Breast epithelium (tissue), 4 donors: ENCODE results near the gene CTNNA3. TPM values are rescaled to one million over a fixed set of nuclear protein-coding genes. Genes with fewer than 3 reads are reported as not detected.

Experiments used
- DNase-seq, 2 donors: peaks; one replicate each; pipeline ENCODE4 v3.0.0-alpha.2; 2019; ENCODE audit warnings: low spot score in 2 of 2
- H3K27ac ChIP-seq, 2 donors: fragments of 200-600 bp; sonication (generic) in 1 of 2; one replicate each; pipeline ENCODE4 v1.5.1; 2016 to 2019; ENCODE audit warnings: mild to moderate bottlenecking in 1 of 2
- H3K27me3 ChIP-seq, 2 donors: fragments of 200-600 bp; sonication (generic) in 1 of 2; one replicate each; pipeline versions ENCODE4 v1.5.1 to v1.6.0; 2017 to 2019; ENCODE audit warnings: control low read depth in 1 of 2, mild to moderate bottlenecking in 1 of 2
- H3K36me3 ChIP-seq: fragments of 200-600 bp; one replicate; pipeline ENCODE4 v1.5.1; 2019
- H3K4me1 ChIP-seq, 2 donors: fragments of 200-600 bp; sonication (generic); one replicate each; pipeline ENCODE4 v1.5.1; 2016 to 2019; ENCODE audit warnings: control low read depth in 1 of 2
- H3K4me3 ChIP-seq, 3 donors: fragments of 200-600 bp; sonication (generic); 1 replicate in 2 of 3; 2 replicates in 1 of 3; pipeline ENCODE4 v1.5.1; 2016 to 2019; ENCODE audit warnings: mild to moderate bottlenecking in 3 of 3, moderate library complexity in 2 of 3
- H3K9me3 ChIP-seq, 2 donors: fragments of 200-600 bp; sonication (generic) in 1 of 2; one replicate each; pipeline ENCODE4 v1.5.1; 2016 to 2019; ENCODE audit warnings: control low read depth in 1 of 2
- CTCF ChIP-seq, 3 donors: fragments of 450-650 bp; IDR thresholded peaks; one replicate each; pipeline ENCODE4 v1.5.1; 2016 to 2017; ENCODE audit warnings: antibody characterized with exemption in 3 of 3, mild to moderate bottlenecking in 3 of 3, moderate library complexity in 3 of 3
- POLR2A ChIP-seq: fragments of 450-650 bp; IDR thresholded peaks from one replicate; pipeline ENCODE4 v1.6.1; 2016; ENCODE audit warnings: antibody characterized with exemption, mild to moderate bottlenecking, moderate library complexity
- POLR2AphosphoS5 ChIP-seq, 3 donors: sonication (generic); formaldehyde crosslinking; IDR thresholded peaks; one replicate each; pipeline ENCODE4 v1.6.1; 2017; ENCODE audit warnings: antibody characterized with exemption in 3 of 3
- intact Hi-C: fragments of 100-400 bp; cut with DNase I; formaldehyde crosslinking; loops from one replicate; pipeline ENCODE4 v1.15.1; 2023; ENCODE audit warnings: low total_unique reads
- total RNA-seq, 3 donors: library from RNA; depleted of rRNA; stranded (reverse); fragments of >200 nt; gene quantifications; one replicate each; pipeline ENCODE4 v1.1.0, GENCODE V29; 2016

Gene CTNNA3
- total RNA-seq, 3 donors from 2014 or later, result 0.33 to 1.1 (median 0.59) TPM

- TF ChIP-seq CTCF (IDR thresholded peaks at IDR 0.05) (no peak), POLR2AphosphoS5 (IDR thresholded peaks at IDR 0.05) (no peak), POLR2A (no peak)
- no peak for DNase-seq
- Histone ChIP-seq H3K27me3 (no peaks in the 10 kb centered on the region), H3K4me3 (no peak overlapping the region), H3K9me3 (no peaks in the 10 kb centered on the region), H3K36me3 (no peaks in the 10 kb centered on the region), H3K27ac (no peak overlapping the region), H3K4me1 (no peaks in the 10 kb centered on the region)
- intact Hi-C loops, result no loop called here
Measured at GRCh38 chr10:66521506-66521905, 1174.5 kb downstream of the CTNNA3 start.

GRCh38 chr10:66519616-66520015, 1176.4 kb downstream of the CTNNA3 start:
- Histone ChIP-seq H3K4me1 (no peaks in the 10 kb centered on the region), H3K36me3 (no peaks in the 10 kb centered on the region), H3K27ac (no peak overlapping the region), H3K9me3 (no peaks in the 10 kb centered on the region), H3K27me3 (no peaks in the 10 kb centered on the region), H3K4me3 (no peak overlapping the region)
- DNase-seq, result no peak
- intact Hi-C loops, result no loop called here
- no peak for TF ChIP-seq POLR2AphosphoS5 (IDR thresholded peaks at IDR 0.05)
- TF ChIP-seq POLR2A, result no peak
- no peak for TF ChIP-seq CTCF (IDR thresholded peaks at IDR 0.05)

- H3K36me3 ChIP-seq, result no peaks in the 10 kb centered on the region
- H3K9me3 ChIP-seq, result no peaks in the 10 kb centered on the region
- no peaks in the 10 kb centered on the region for H3K27me3 ChIP-seq
- TF ChIP-seq POLR2AphosphoS5 (IDR thresholded peaks at IDR 0.05), result no peak
- TF ChIP-seq CTCF (IDR thresholded peaks at IDR 0.05), result no peak
- no peak for TF ChIP-seq POLR2A
- H3K27ac ChIP-seq, result no peak overlapping the region
- intact Hi-C loops, result no loop called here
- no peak overlapping the region for H3K4me3 ChIP-seq
- no peak for DNase-seq
- no peaks in the 10 kb centered on the region for H3K4me1 ChIP-seq
Measured at GRCh38 chr10:66514666-66515065, 1181.3 kb downstream of the CTNNA3 start.

- no peaks in the 10 kb centered on the region for H3K27me3 ChIP-seq
- no peak for DNase-seq
- intact Hi-C loops, result no loop called here
- no peaks in the 10 kb centered on the region for H3K36me3 ChIP-seq
- H3K4me1 ChIP-seq, result no peaks in the 10 kb centered on the region
- TF ChIP-seq POLR2A (no peak), POLR2AphosphoS5 (IDR thresholded peaks at IDR 0.05) (no peak), CTCF (IDR thresholded peaks at IDR 0.05) (no peak)
- H3K9me3 ChIP-seq, result no peaks in the 10 kb centered on the region
- H3K27ac ChIP-seq, result no peak overlapping the region
- no peak overlapping the region for H3K4me3 ChIP-seq
Measured at GRCh38 chr10:66513504-66513903, 1182.5 kb downstream of the CTNNA3 start.

- no peaks in the 10 kb centered on the region for H3K36me3 ChIP-seq
- no peak overlapping the region for H3K4me3 ChIP-seq
- H3K9me3 ChIP-seq, result no peaks in the 10 kb centered on the region
- TF ChIP-seq CTCF (IDR thresholded peaks at IDR 0.05) (no peak), POLR2A (no peak), POLR2AphosphoS5 (IDR thresholded peaks at IDR 0.05) (no peak)
- no peaks in the 10 kb centered on the region for H3K27me3 ChIP-seq
- intact Hi-C loops, result no loop called here
- no peak for DNase-seq
- H3K27ac ChIP-seq, result no peak overlapping the region
- H3K4me1 ChIP-seq, result no peaks in the 10 kb centered on the region
Measured at GRCh38 chr10:66505003-66505657, 1190.9 kb downstream of the CTNNA3 start.
